GM12878 (cell line): ENCODE data around the gene FLYWCH2. TPM values are rescaled to one million over a fixed set of nuclear protein-coding genes. Genes with fewer than 3 reads are reported as not detected.
"Not testable (repeated sequence)": the region's sequence is repeated elsewhere in the genome, so short reads cannot be mapped to it uniquely, and the experiment has no call there.

Source experiments
- ATAC-seq: fragments of 200-7000 bp; cut with Tn5 transposase; 3 replicates; pipeline ENCODE4 v1.9.1; 2020; ENCODE audit warnings: mild to moderate bottlenecking, moderate library complexity
- BruUV-seq: library from RNA; stranded (reverse); fragments of 400-500 nt; replicated peaks from 2 replicates; lab custom pipeline; 2021; lab: Mats Ljungman, UMichigan
- CTCF ChIA-PET: fragments of 300-600 bp; sonication (Branson Sonifier 250); formaldehyde crosslinking; extraction: SDS; loops from one replicate; lab custom pipeline; 2021; ENCODE audit warnings: inconsistent platforms; lab: Yijun Ruan, JAX
- POLR2A ChIA-PET: fragments of 350-600 bp; formaldehyde crosslinking; extraction: SDS; loops from one replicate; lab custom pipeline; 2021; ENCODE audit warnings: inconsistent platforms; lab: Charles Lee
- RAD21 ChIA-PET: fragments of 300-600 bp; sonication (Branson Sonifier 250); formaldehyde crosslinking; loops from one replicate; lab custom pipeline; 2023; ENCODE audit warnings: antibody characterized with exemption; ENCODE audit not compliant: unreplicated experiment; lab: Charles Lee
- SMC1A ChIA-PET: fragments of 300-600 bp; sonication (Branson Sonifier 250); formaldehyde crosslinking; loops from one replicate; lab custom pipeline; 2023; ENCODE audit not compliant: unreplicated experiment, uncharacterized antibody; lab: Charles Lee
- DNase-seq: peaks from one replicate; pipeline ENCODE4 v3.0.0-alpha.2; 2011; ENCODE audit warnings: low read depth, low spot score
- FAIRE-seq: peaks from 3 replicates; lab custom pipeline; 2011; peaks lifted over from hg19 to GRCh38; lab: Jason Lieb, UNC
- H2AFZ ChIP-seq: 2 replicates; pipeline ENCODE4 v1.6.0; 2011; ENCODE audit warnings: low read depth, low read length, control low read depth; ENCODE audit not compliant: control insufficient read depth
- H3K27ac ChIP-seq: 2 replicates; pipeline ENCODE4 v1.5.1; 2011; ENCODE audit warnings: control low read depth; ENCODE audit not compliant: control insufficient read depth, insufficient read depth
- H3K27me3 ChIP-seq, 2 experiments: replicated peaks in 1 of 2; 2 replicates each; pipeline versions ENCODE4 v1.6.0 to v1.6.1; 2011; ENCODE audit warnings: low read length in 1 of 2; ENCODE audit not compliant: control insufficient read depth in 2 of 2, insufficient read depth in 2 of 2
- H3K36me3 ChIP-seq, 2 experiments: 2 replicates each; pipeline ENCODE4 v1.5.1; 2011; ENCODE audit warnings: low read length in 1 of 2; ENCODE audit not compliant: control insufficient read depth in 2 of 2, insufficient read depth in 2 of 2
- H3K4me1 ChIP-seq: 2 replicates; pipeline ENCODE4 v1.6.1; 2011; ENCODE audit warnings: mild to moderate bottlenecking, low read length, moderate library complexity, mixed read lengths; ENCODE audit not compliant: control insufficient read depth, insufficient read depth
- H3K4me2 ChIP-seq: 2 replicates; pipeline ENCODE4 v1.6.0; 2011; ENCODE audit warnings: control low read depth; ENCODE audit not compliant: control insufficient read depth, insufficient read depth
- H3K4me3 ChIP-seq: fragments of 200-600 bp; sonication (generic); 2 replicates; pipeline ENCODE4 v1.5.1; 2016
- H3K79me2 ChIP-seq: 2 replicates; pipeline ENCODE4 v1.6.0; 2011; ENCODE audit warnings: low read length; ENCODE audit not compliant: control insufficient read depth, insufficient read depth
- H3K9ac ChIP-seq: 2 replicates; pipeline ENCODE4 v1.8.0; 2011; ENCODE audit warnings: low read length, control low read depth, mixed read lengths; ENCODE audit not compliant: control insufficient read depth, insufficient read depth
- H3K9me3 ChIP-seq: replicated peaks from 3 replicates; pipeline ENCODE4 v1.5.1; 2011; ENCODE audit warnings: mild to moderate bottlenecking, low read length; ENCODE audit not compliant: control insufficient read depth, insufficient read depth
- H4K20me1 ChIP-seq: 2 replicates; pipeline ENCODE4 v1.6.0; 2011; ENCODE audit not compliant: control insufficient read depth, insufficient read depth
- ASH2L ChIP-seq: fragments of 300-600, 200-600 bp; sonication (generic); IDR thresholded peaks from 2 replicates; pipeline ENCODE4 v1.6.1; 2017; ENCODE audit warnings: low read depth, mild to moderate bottlenecking, borderline replicate concordance
- CBFB ChIP-seq: IDR thresholded peaks from 2 replicates; pipeline ENCODE4 v1.6.1; 2016; ENCODE audit warnings: antibody characterized with exemption, low read depth
- ESRRA ChIP-seq: IDR thresholded peaks from 2 replicates; pipeline ENCODE4 v1.6.1; 2012; ENCODE audit warnings: mild to moderate bottlenecking, low read length, improper control_type of control experiment
- FOXM1 ChIP-seq: IDR thresholded peaks from 2 replicates; pipeline ENCODE4 v1.6.1; 2012; ENCODE audit warnings: low read depth, mild to moderate bottlenecking, inconsistent platforms, low read length, moderate library complexity
- MYB ChIP-seq: fragments of 150-350 bp; IDR thresholded peaks from 2 replicates; pipeline ENCODE4 v1.6.1; 2014; ENCODE audit warnings: mild to moderate bottlenecking, low read depth, low read length, borderline replicate concordance
- POU2F2 ChIP-seq: IDR thresholded peaks from 3 replicates; pipeline ENCODE4 v1.6.1; 2011; ENCODE audit warnings: low read depth, mild to moderate bottlenecking, low read length, borderline replicate concordance
- RB1 ChIP-seq: fragments of 450-650 bp; formaldehyde crosslinking; IDR thresholded peaks from 2 replicates; pipeline ENCODE4 v1.6.1; 2017; ENCODE audit warnings: mild to moderate bottlenecking, borderline replicate concordance
- RUNX3 ChIP-seq: IDR thresholded peaks from 2 replicates; pipeline ENCODE4 v1.6.1; 2012; ENCODE audit warnings: low read length, inconsistent platforms
- SP1 ChIP-seq: IDR thresholded peaks from one replicate; pipeline ENCODE4 v1.6.1; 2011; ENCODE audit warnings: low read depth, low read length
- SRF ChIP-seq, 2 experiments: IDR thresholded peaks; 2 replicates each; pipeline ENCODE4 v1.6.1; 2011; ENCODE audit warnings: low read depth in 2 of 2, low read length in 2 of 2, mild to moderate bottlenecking in 1 of 2, moderate library complexity in 1 of 2
- TCF12 ChIP-seq: IDR thresholded peaks from 2 replicates; pipeline ENCODE4 v1.6.1; 2011; ENCODE audit warnings: low read depth, mild to moderate bottlenecking, low read length
- TCF7 ChIP-seq: IDR thresholded peaks from 2 replicates; pipeline ENCODE4 v1.6.1; 2014; ENCODE audit warnings: antibody characterized with exemption, borderline replicate concordance
- ZNF217 ChIP-seq: fragments of 450-650 bp; IDR thresholded peaks from 2 replicates; pipeline ENCODE4 v1.6.1; 2017; ENCODE audit warnings: antibody characterized with exemption, mild to moderate bottlenecking
- WGBS: methylation state at CpG from one replicate; pipeline ENCODE4 v1.1.6; 2016; ENCODE audit warnings: low lambda C conversion rate; ENCODE audit not compliant: insufficient replicate concordance, insufficient coverage; ENCODE audit errors: missing lambda C conversion rate; 5-methylcytosine and 5-hydroxymethylcytosine counted together
- in situ Hi-C: fragments of 300-500 bp; cut with MboI; formaldehyde crosslinking; loops from 9 replicates; pipeline ENCODE4 v1.14.3; 2018; ENCODE audit warnings: mixed read lengths
- intact Hi-C: fragments of 100-400 bp; cut with micrococcal nuclease; formaldehyde crosslinking; loops from one replicate; pipeline ENCODE4 v1.14.2; 2022; ENCODE audit not compliant: unreplicated experiment
- polyA plus RNA-seq, 11 experiments: library from polyadenylated mRNA; depleted of rRNA in 4 of 11; unstranded in 6 of 11; stranded (reverse) in 5 of 11; fragments of >200 nt; fragmentation: Nextera tagmentation in 4 of 11; fragmentation: Illumina TruSeq in 1 of 11; extraction: Ambion mirVana in 4 of 11; extraction: Trizol in 1 of 11; gene quantifications; 1 replicate in 1 of 11; 2 replicates in 10 of 11; pipeline versions ENCODE4 v1.2.1 to v1.2.3, GENCODE V29; 2011 to 2016; ENCODE audit warnings: inconsistent platforms in 2 of 11, missing spikeins in 2 of 11, low read depth in 1 of 11
- total RNA-seq, 4 experiments: library from RNA; depleted of rRNA in 3 of 4; stranded (reverse); fragments of >200 nt in 3 of 4; fragmentation: Illumina TruSeq in 1 of 4; extraction: Trizol in 1 of 4; gene quantifications; 2 replicates each; pipeline versions ENCODE4 v1.2.1 to v1.2.3, GENCODE V29; 2013 to 2021
- TF ChIP-seq, protein P1 (sequence below): fragments of 450-650 bp; IDR thresholded peaks from 2 replicates; pipeline ENCODE4 v1.6.1; 2016; ENCODE audit warnings: mild to moderate bottlenecking

FLYWCH2 gene
- total and polyA plus RNA-seq, 10 of the 15 experiments (the other 5 are each of a cell fraction or from before 2014, with no cell fraction given): 0.27 to 43.1 (median 17.7) TPM

DNA sequence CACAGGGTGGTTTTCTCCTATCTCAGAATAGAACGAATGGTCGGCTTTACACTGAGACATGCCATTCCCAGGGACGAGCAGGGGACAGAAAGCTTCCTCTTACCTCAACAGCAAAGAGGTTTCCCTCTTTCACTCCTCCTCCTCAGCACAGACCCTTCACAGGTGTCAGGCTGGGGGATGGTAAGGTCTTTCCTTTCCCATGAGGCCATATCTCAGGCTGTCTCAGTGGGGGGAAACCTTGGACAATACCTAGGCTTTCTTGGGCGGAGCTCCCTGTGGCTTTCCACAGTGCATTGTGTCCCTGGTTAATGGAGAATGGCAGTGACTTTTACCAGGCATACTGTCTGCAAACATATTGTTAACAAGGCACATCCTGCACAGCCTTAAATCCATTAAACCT lies 45.1 kb downstream of the FLYWCH2 start:
- BruUV-seq, H2AFZ ChIP-seq, H3K9me3 ChIP-seq, H4K20me1 ChIP-seq, H3K36me3 ChIP-seq, H3K4me3 ChIP-seq, H3K4me2 ChIP-seq, RAD21 ChIA-PET, H3K9ac ChIP-seq, FAIRE-seq, H3K27me3 ChIP-seq, H3K27ac ChIP-seq, H3K79me2 ChIP-seq, ATAC-seq, POLR2A ChIA-PET, DNase-seq, in situ Hi-C loops, H3K4me1 ChIP-seq: not testable (repeated sequence)
- WGBS: 66% methylated on average over 4 of the region's 4 CpGs
- SMC1A ChIA-PET: interaction anchor here (1.8 kb wide), 1 partner anchor 15 kb away, joined by 9 read pairs; no protein-coding TSS in a partner anchor
- CTCF ChIA-PET: interaction anchor here (1.3 to 2.2 kb wide), 4 partner anchors 11 to 53 kb away, joined by 5 to 21 read pairs (median 14); partner anchors contain the start of gene KREMEN2
- intact Hi-C loops: loop anchor here (5.0 kb wide), 1 partner anchor 54 kb away; the partner anchor contains the start of gene PKMYT1

DNA sequence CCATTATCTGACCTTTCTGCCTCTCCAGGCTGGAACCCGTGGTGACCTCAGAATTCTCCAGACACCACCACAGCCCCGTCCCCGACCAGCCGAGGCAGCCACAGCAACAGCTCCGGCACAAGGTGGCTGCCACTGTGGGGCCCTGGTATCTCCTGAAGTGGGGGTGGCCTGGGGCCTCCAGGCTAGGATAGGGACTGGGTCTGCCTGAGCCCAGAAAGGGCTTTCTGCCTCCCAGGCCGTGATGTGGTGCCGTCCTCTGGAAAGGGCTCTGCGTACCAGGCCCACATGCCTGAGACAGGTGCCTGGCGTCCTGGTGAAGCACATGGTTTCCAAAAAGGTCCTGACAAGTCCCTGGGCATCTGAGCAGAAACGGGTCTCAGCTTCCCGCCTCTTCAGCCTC lies 45.8 kb downstream of the FLYWCH2 start:
- intact Hi-C loops: loop anchor here (5.0 kb wide), 1 partner anchor 54 kb away; the partner anchor contains the start of gene PKMYT1
- no peak overlapping the region for H3K9ac ChIP-seq

More for the DNA sequence above, 45.8 kb downstream of the FLYWCH2 start:
- DNase-seq (no peak), ATAC-seq (no peak), FAIRE-seq (no peak)
- H3K9me3 ChIP-seq: no peaks in the 10 kb centered on the region
- no peak overlapping the region for H3K27ac ChIP-seq
- ChIA-PET SMC1A (no interaction called here), POLR2A (no interaction called here), CTCF (interaction anchor here (0.8 kb wide), 1 partner anchor 34 kb away, joined by 3 read pairs; no protein-coding TSS in a partner anchor), RAD21 (no interaction called here)
- WGBS: 77% methylated on average over 11 of the region's 11 CpGs
- H3K36me3 ChIP-seq: peaks cover 0 to 10% of the 10 kb centered on the region in 2 experiments; a peak in 2 of 4 replicates
- no peaks in the 10 kb centered on the region for H3K27me3 ChIP-seq
- H2AFZ ChIP-seq: no peak overlapping the region
- no peaks in the 10 kb centered on the region for H4K20me1 ChIP-seq
- H3K4me1 ChIP-seq: no peaks in the 10 kb centered on the region
- no peaks in the 10 kb centered on the region for H3K79me2 ChIP-seq
- TF ChIP-seq TCF12 (no peak), SP1 (no peak), RB1 (no peak), SRF (IDR thresholded peaks at IDR 0.05; ENCODE audit: low read depth in 2 of 2, low read length in 2 of 2) (no peak), MYB (no peak), ZNF217 (no peak), ESRRA (no peak), FOXM1 (no peak), ASH2L (no peak), TCF7 (no peak), RUNX3 (no peak), POU2F2 (no peak), CBFB (no peak)
- TF ChIP-seq, protein P1, sequence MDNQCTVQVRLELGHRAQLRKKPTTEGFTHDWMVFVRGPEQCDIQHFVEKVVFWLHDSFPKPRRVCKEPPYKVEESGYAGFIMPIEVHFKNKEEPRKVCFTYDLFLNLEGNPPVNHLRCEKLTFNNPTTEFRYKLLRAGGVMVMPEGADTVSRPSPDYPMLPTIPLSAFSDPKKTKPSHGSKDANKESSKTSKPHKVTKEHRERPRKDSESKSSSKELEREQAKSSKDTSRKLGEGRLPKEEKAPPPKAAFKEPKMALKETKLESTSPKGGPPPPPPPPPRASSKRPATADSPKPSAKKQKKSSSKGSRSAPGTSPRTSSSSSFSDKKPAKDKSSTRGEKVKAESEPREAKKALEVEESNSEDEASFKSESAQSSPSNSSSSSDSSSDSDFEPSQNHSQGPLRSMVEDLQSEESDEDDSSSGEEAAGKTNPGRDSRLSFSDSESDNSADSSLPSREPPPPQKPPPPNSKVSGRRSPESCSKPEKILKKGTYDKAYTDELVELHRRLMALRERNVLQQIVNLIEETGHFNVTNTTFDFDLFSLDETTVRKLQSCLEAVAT: no peak
- no TSS peak for BruUV-seq
- H3K4me2 ChIP-seq: no peak overlapping the region
- no peak overlapping the region for H3K4me3 ChIP-seq
- in situ Hi-C loops: no loop called here
